A549 treated with dexamethasone at 1 μM for 4 hours (cell line): ENCODE data around the gene THEM4. TPM values are rescaled to one million over a fixed set of nuclear protein-coding genes. Genes with fewer than 3 reads are reported as not detected.

ENCODE experiments used
- total RNA-seq: library from RNA; stranded (reverse); fragments of 200-300 nt; extraction: Qiagen RNA extraction; gene quantifications from 5 replicates; pipeline ENCODE4 v1.2.3, GENCODE V29; 2022

Gene THEM4
- 13.2 to 14.3 TPM (median 13.6 TPM) in 5 replicates for total RNA-seq

GRCh38 chr1:151909167-151910149 is at the start of gene THEM4:
TSS of gene THEM4 (minus strand) at chr1:151909511. CDS start at chr1:151909458, 53 bp downstream.

GRCh38 chr1:151853411-151853943 is 55.8 kb downstream of the THEM4 start, which contains the start of gene THEM5:
TSS of gene THEM5 (minus strand) at chr1:151853712. CDS start at chr1:151853565, 147 bp downstream.

GRCh38 chr1:151839457-151840403 is 69.6 kb downstream of the THEM4 start, which contains the start of gene C2CD4D:
TSS of gene C2CD4D (minus strand) at chr1:151839820. CDS start at chr1:151838989, 831 bp downstream.

GRCh38 chr1:151831605-151832004 is 77.7 kb downstream of the THEM4 start, which contains the start of gene RORC:
TSS of gene RORC (minus strand) at chr1:151831802. CDS start at chr1:151831764, 38 bp downstream.

Other genes starting within 250 kb of the THEM4 start
- gene CELF3, start 192.7 kb downstream of the THEM4 start, total RNA-seq: 0.03 TPM in 1 of 5 replicates, not detected in the others
- not detected in 5 replicates for gene RIIAD1, start 188.0 kb downstream of the THEM4 start, total RNA-seq
- 76.8 to 90.6 TPM (median 85.1 TPM) in 5 replicates for gene MRPL9, start 146.0 kb downstream of the THEM4 start, total RNA-seq
- gene TDRKH, start 119.0 kb downstream of the THEM4 start, total RNA-seq: 4.7 to 6.1 TPM (median 5.7 TPM) in 5 replicates
- gene LINGO4, start 104.1 kb downstream of the THEM4 start, total RNA-seq: not detected in 5 replicates
- gene RORC, start 77.7 kb downstream of the THEM4 start, total RNA-seq: 0.03 to 0.08 TPM (median 0.04 TPM) in 4 of 5 replicates, not detected in the other
- not detected in 5 replicates for gene C2CD4D, start 69.7 kb downstream of the THEM4 start, total RNA-seq
- gene THEM5, start 55.8 kb downstream of the THEM4 start, total RNA-seq: not detected in 5 replicates
- gene S100A10, start 84.3 kb upstream of the THEM4 start, total RNA-seq: 2,531 to 3,155 TPM (median 2,621 TPM) in 5 replicates
- 1,800 to 1,985 TPM (median 1,837 TPM) in 5 replicates for gene S100A11, start 127.5 kb upstream of the THEM4 start, total RNA-seq
- not detected in 5 replicates for gene TCHHL1, start 179.6 kb upstream of the THEM4 start, total RNA-seq
- gene TCHH, start 205.9 kb upstream of the THEM4 start, total RNA-seq: 0.25 to 0.33 TPM (median 0.26 TPM) in 5 replicates
- 0.02 TPM in 1 of 5 replicates, not detected in the others for gene RPTN, start 249.7 kb upstream of the THEM4 start, total RNA-seq